PFSK-1 (cell line): Measurements from ENCODE around the gene GIMAP1.

ENCODE experiments used
- FOXP2 ChIP-seq: optimal IDR thresholded peaks from 2 replicates; pipeline ENCODE3; 2011; ENCODE audit warnings: borderline replicate concordance, control low read depth, inconsistent platforms; ENCODE audit not compliant: insufficient read depth; ENCODE audit errors: extremely low read length, extremely low read depth
- POLR2AphosphoS5 ChIP-seq: IDR thresholded peaks from 2 replicates; pipeline ENCODE4 v1.6.1; 2012; ENCODE audit warnings: low read depth, mild to moderate bottlenecking, control low read depth, low read length, moderate library complexity
- REST ChIP-seq, 2 experiments: IDR thresholded peaks; 2 replicates each; pipeline versions ENCODE4 v1.6.1 to v1.8.0; 2011 to 2012; ENCODE audit warnings: low read depth in 2 of 2, low read length in 2 of 2, control low read depth in 1 of 2, inconsistent platforms in 1 of 2, mild to moderate bottlenecking in 1 of 2, moderate library complexity in 1 of 2; ENCODE audit not compliant: insufficient read depth in 1 of 2
- SIN3A ChIP-seq: IDR thresholded peaks from 2 replicates; pipeline ENCODE4 v1.6.1; 2012; ENCODE audit warnings: mild to moderate bottlenecking, low read length, moderate library complexity, borderline replicate concordance; ENCODE audit not compliant: insufficient read depth
- TAF1 ChIP-seq: IDR thresholded peaks from 2 replicates; pipeline ENCODE4 v1.6.1; 2012; ENCODE audit warnings: low read length, control low read depth, borderline replicate concordance; ENCODE audit not compliant: insufficient read depth

Gene GIMAP1

GRCh38 chr7:150753826-150754603, 37.6 kb downstream of the GIMAP1 start:
- TF ChIP-seq REST (IDR thresholded peaks at IDR 0.05; ENCODE audit: insufficient read depth in 1 of 2, low read depth in 2 of 2, low read length in 2 of 2) (no peak), SIN3A (no peak), POLR2AphosphoS5 (no peak), TAF1 (no peak), FOXP2 (no peak)

GRCh38 chr7:150754951-150755350, 38.5 kb downstream of the GIMAP1 start:
- TF ChIP-seq SIN3A, result no peak
- TF ChIP-seq POLR2AphosphoS5, result no peak
- TF ChIP-seq REST (IDR thresholded peaks at IDR 0.05; ENCODE audit: insufficient read depth in 1 of 2, low read depth in 2 of 2, low read length in 2 of 2), result no peak
- TF ChIP-seq FOXP2, result no peak
- no peak for TF ChIP-seq TAF1

GRCh38 chr7:150755473-150756099, 39.2 kb downstream of the GIMAP1 start:
- no peak for TF ChIP-seq FOXP2
- TF ChIP-seq POLR2AphosphoS5, result no peak
- no peak for TF ChIP-seq TAF1
- TF ChIP-seq SIN3A, result no peak
- TF ChIP-seq REST (IDR thresholded peaks at IDR 0.05; ENCODE audit: insufficient read depth in 1 of 2, low read depth in 2 of 2, low read length in 2 of 2), result no peak

- TF ChIP-seq FOXP2, result no peak
- TF ChIP-seq SIN3A, result no peak
- TF ChIP-seq REST (IDR thresholded peaks at IDR 0.05; ENCODE audit: insufficient read depth in 1 of 2, low read depth in 2 of 2, low read length in 2 of 2), result no peak
- TF ChIP-seq TAF1, result no peak
Measured at GRCh38 chr7:150756166-150756565, 39.8 kb downstream of the GIMAP1 start.
